Transverse colon (tissue), 4 donors: ENCODE measurements around the gene OR52B2. TPM values are rescaled to one million over a fixed set of nuclear protein-coding genes. Genes with fewer than 3 reads are reported as not detected.

Source experiments
- DNase-seq: peaks from one replicate; pipeline ENCODE4 v3.0.0-alpha.2; 2019
- H3K27ac ChIP-seq, 4 donors: fragments of 200-600 bp; sonication (generic); 2 replicates each; pipeline ENCODE4 v1.5.1; 2016 to 2018; ENCODE audit warnings: inconsistent platforms in 4 of 4
- H3K27me3 ChIP-seq: fragments of 200-600 bp; sonication (generic); 2 replicates; pipeline ENCODE4 v1.5.1; 2017; ENCODE audit warnings: inconsistent platforms
- H3K36me3 ChIP-seq, 4 donors: fragments of 200-600 bp; sonication (generic); 2 replicates each; pipeline ENCODE4 v1.5.1; 2017 to 2019; ENCODE audit warnings: inconsistent platforms in 4 of 4
- H3K4me1 ChIP-seq, 4 donors: fragments of 200-600 bp; sonication (generic); 2 replicates each; pipeline ENCODE4 v1.5.1; 2017 to 2020; ENCODE audit warnings: inconsistent platforms in 4 of 4
- H3K4me3 ChIP-seq, 4 donors: fragments of 200-600 bp; sonication (generic); 1 replicate in 1 of 4; 2 replicates in 3 of 4; pipeline versions ENCODE4 v1.5.1 to v1.6.1; 2017 to 2019; ENCODE audit warnings: inconsistent platforms in 4 of 4
- H3K9me3 ChIP-seq, 2 donors: fragments of 200-600 bp; sonication (generic); 2 replicates each; pipeline ENCODE4 v1.5.1; 2017 to 2019; ENCODE audit warnings: inconsistent platforms in 2 of 2
- CTCF ChIP-seq, 5 experiments: fragments of 200-600 bp in 3 of 5; fragments of 450-650 bp in 2 of 5; sonication (generic) in 3 of 5; IDR thresholded peaks; 1 replicate in 2 of 5; 2 replicates in 3 of 5; pipeline ENCODE4 v1.5.1; 2016 to 2017; ENCODE audit warnings: antibody characterized with exemption in 5 of 5, inconsistent platforms in 3 of 5, mild to moderate bottlenecking in 2 of 5, moderate library complexity in 1 of 5
- EP300 ChIP-seq: sonication (generic); formaldehyde crosslinking; IDR thresholded peaks from one replicate; pipeline ENCODE4 v1.6.1; 2017; ENCODE audit warnings: antibody characterized with exemption, low read depth
- POLR2A ChIP-seq: fragments of 450-650 bp; IDR thresholded peaks from one replicate; pipeline ENCODE4 v1.6.1; 2016; ENCODE audit warnings: antibody characterized with exemption, mild to moderate bottlenecking, moderate library complexity
- POLR2AphosphoS5 ChIP-seq, 3 donors: sonication (generic); formaldehyde crosslinking; IDR thresholded peaks; one replicate each; pipeline ENCODE4 v1.6.1; 2016; ENCODE audit warnings: antibody characterized with exemption in 3 of 3
- WGBS, 2 donors: methylation state at CpG; one replicate each; pipeline ENCODE4 v1.1.5; 2018; ENCODE audit warnings: low coverage in 1 of 2; 5-methylcytosine and 5-hydroxymethylcytosine counted together
- in situ Hi-C, 4 donors: fragments of 200-750 bp; cut with MboI; loops; one replicate each; pipeline versions ENCODE4 v1.15.0 to v1.15.1; 2017; ENCODE audit warnings: low sequenced_read_pairs in 3 of 4, low pct_ligation_motif_present in 1 of 4, low pct_unique_long_range_greater_than_20kb in 1 of 4
- intact Hi-C: fragments of 100-400 bp; cut with DNase I; formaldehyde crosslinking; loops from one replicate; pipeline ENCODE4 v1.15.1; 2023; ENCODE audit warnings: low total_unique reads
- total RNA-seq, 4 donors: library from RNA; depleted of rRNA; stranded (reverse); fragments of >200 nt; gene quantifications; one replicate each; pipeline ENCODE4 v1.1.0, GENCODE V29; 2016

Gene OR52B2
- total RNA-seq, 4 donors from 2014 or later: 0.41 to 1.6 TPM; not detected in 2

- Histone ChIP-seq H3K4me1 (no peaks in the 10 kb centered on the region), H3K4me3 (no peak overlapping the region), H3K36me3 (peaks cover 0 to 20% (median 2%) of the 10 kb centered on the region in 4 donors), H3K9me3 (no peaks in the 10 kb centered on the region), H3K27ac (no peak overlapping the region), H3K27me3 (no peaks in the 10 kb centered on the region)
- no peak for DNase-seq
- 96 to 100% methylated on average over 1 of the region's 1 CpG for WGBS, 2 donors
- no peak for TF ChIP-seq EP300
- in situ Hi-C loops: no loop called here
- intact Hi-C loops: no loop called here
Measured at GRCh38 chr11:6204706-6205105, 34.6 kb upstream of the OR52B2 start.

GRCh38 chr11:6203327-6203726, 33.2 kb upstream of the OR52B2 start:
- TF ChIP-seq EP300: no peak
- no peak for TF ChIP-seq CTCF (IDR thresholded peaks at IDR 0.05)
- TF ChIP-seq POLR2AphosphoS5 (IDR thresholded peaks at IDR 0.05): no peak
- no peak for TF ChIP-seq POLR2A
- Histone ChIP-seq H3K4me3 (no peak overlapping the region), H3K27me3 (no peaks in the 10 kb centered on the region), H3K27ac (no peak overlapping the region), H3K36me3 (peaks cover 0 to 12% (median 2%) of the 10 kb centered on the region in 4 donors), H3K9me3 (no peaks in the 10 kb centered on the region), H3K4me1 (no peaks in the 10 kb centered on the region)
- intact Hi-C loops: no loop called here
- in situ Hi-C loops: no loop called here
- no peak for DNase-seq
- 47 to 83% methylated on average over 3 of the region's 3 CpGs for WGBS, 2 donors

- Histone ChIP-seq H3K4me1 (no peaks in the 10 kb centered on the region), H3K36me3 (peaks cover 0 to 12% (median 2%) of the 10 kb centered on the region in 4 donors), H3K27me3 (no peaks in the 10 kb centered on the region), H3K9me3 (no peaks in the 10 kb centered on the region), H3K27ac (no peak overlapping the region), H3K4me3 (no peak overlapping the region)
- intact Hi-C loops: no loop called here
- in situ Hi-C loops: no loop called here
- DNase-seq: no peak
- TF ChIP-seq EP300: no peak
- no peak for TF ChIP-seq POLR2AphosphoS5 (IDR thresholded peaks at IDR 0.05)
- WGBS, 2 donors: 91 to 100% methylated on average over 1 of the region's 1 CpG
Measured at GRCh38 chr11:6202041-6202440, 31.9 kb upstream of the OR52B2 start.

GRCh38 chr11:6201481-6201880, 31.4 kb upstream of the OR52B2 start:
- 87 to 91% methylated on average over 1 to 2 of the region's 2 CpGs for WGBS, 2 donors
- no peaks in the 10 kb centered on the region for H3K27me3 ChIP-seq
- peaks cover 0 to 9% (median 2%) of the 10 kb centered on the region in 4 donors for H3K36me3 ChIP-seq
- no peaks in the 10 kb centered on the region for H3K9me3 ChIP-seq
- no peak for DNase-seq
- H3K4me1 ChIP-seq: no peaks in the 10 kb centered on the region
- no peak overlapping the region for H3K27ac ChIP-seq
- intact Hi-C loops (no loop called here), in situ Hi-C loops (no loop called here)
- H3K4me3 ChIP-seq: no peak overlapping the region
- TF ChIP-seq POLR2A (no peak), CTCF (IDR thresholded peaks at IDR 0.05) (no peak), POLR2AphosphoS5 (IDR thresholded peaks at IDR 0.05) (no peak), EP300 (no peak)

GRCh38 chr11:6200975-6201374, 30.8 kb upstream of the OR52B2 start:
- DNase-seq: peak; percentile 17
- no peaks in the 10 kb centered on the region for H3K27me3 ChIP-seq
- TF ChIP-seq CTCF (IDR thresholded peaks at IDR 0.05) (no peak), POLR2A (no peak)
- no peak overlapping the region for H3K4me3 ChIP-seq
- H3K4me1 ChIP-seq: no peaks in the 10 kb centered on the region
- H3K27ac ChIP-seq: no peak overlapping the region
- intact Hi-C loops (no loop called here), in situ Hi-C loops (no loop called here)
- 69 to 88% methylated on average over 4 of the region's 4 CpGs for WGBS, 2 donors
- H3K9me3 ChIP-seq: no peaks in the 10 kb centered on the region
- peaks cover 0 to 4% (median 0%) of the 10 kb centered on the region in 4 donors for H3K36me3 ChIP-seq
